ENCODE results near the gene SIK3. TPM values are rescaled to one million over a fixed set of nuclear protein-coding genes. Genes with fewer than 3 reads are reported as not detected.

The SIK3 gene
- total RNA-seq, 1 experiment from 2014 or later, result 31.4 TPM

DNA sequence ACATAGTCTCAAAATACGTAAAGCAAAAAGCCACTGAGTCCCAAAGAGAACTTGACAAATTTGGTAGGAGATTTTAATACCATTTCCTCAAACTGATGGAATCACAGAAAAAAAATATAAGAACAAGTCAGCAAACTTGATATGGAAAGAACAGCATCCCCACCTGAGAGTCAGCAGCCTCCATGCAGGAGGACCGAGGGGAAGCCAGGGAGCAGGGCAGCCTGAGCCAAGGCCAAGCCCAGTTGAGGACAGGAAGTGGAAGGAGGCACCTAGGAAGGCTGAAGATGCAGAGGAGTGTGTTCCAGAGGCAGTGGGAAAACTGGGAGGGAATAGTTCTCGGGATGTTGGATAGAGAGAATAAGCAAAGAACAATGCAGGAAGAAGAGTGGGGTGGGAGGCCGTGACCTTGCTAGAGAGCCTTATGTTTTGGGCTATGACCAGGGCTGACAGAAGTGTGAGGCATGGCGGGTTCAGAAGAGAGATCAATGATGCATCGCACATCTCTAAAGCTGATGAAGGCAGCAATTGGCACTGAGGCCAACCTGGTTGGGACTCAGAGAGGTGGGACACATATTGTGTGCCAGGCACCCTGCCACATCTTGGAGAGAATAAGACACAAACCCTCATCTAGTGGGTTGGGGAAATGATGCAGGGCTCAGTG lies 290.5 kb downstream of the SIK3 start:
- no peaks in the 10 kb centered on the region for H3K27me3 ChIP-seq (ENCODE audit: insufficient read depth, low read length)
- H2AFZ ChIP-seq (ENCODE audit: low read length), result no peak overlapping the region
- no peaks in the 10 kb centered on the region for H3K36me3 Mint-ChIP-seq (ENCODE audit: insufficient read depth in 1 of 3, low read depth in 3 of 3)
- no peak overlapping the region for H3K4me3 Mint-ChIP-seq
- no peak overlapping the region for H3K18ac ChIP-seq (ENCODE audit: insufficient read length, low read depth, low read length)
- H3K9me3 ChIP-seq (ENCODE audit: control insufficient read depth, low read depth, low read length), result no peaks in the 10 kb centered on the region
- H4K8ac ChIP-seq (replicated peaks; ENCODE audit: insufficient read length, low read depth, low read length), result no peak overlapping the region
- H2BK20ac ChIP-seq (ENCODE audit: low read depth, low read length, poor library complexity, severe bottlenecking), result no peak overlapping the region
- no peaks in the 10 kb centered on the region for H3K4me1 Mint-ChIP-seq
- H3K4me2 ChIP-seq (ENCODE audit: insufficient read depth, insufficient read length, low read length), result no peak overlapping the region
- no peaks in the 10 kb centered on the region for H3K23me2 ChIP-seq (ENCODE audit: insufficient read length, low read depth, low read length, poor library complexity, severe bottlenecking)
- no peaks in the 10 kb centered on the region for H3K79me2 ChIP-seq (ENCODE audit: insufficient read depth, low read length)
- no peak overlapping the region for H3K27ac ChIP-seq (ENCODE audit: insufficient read length, low read depth, low read length)
- no peak overlapping the region for H3K23ac ChIP-seq (ENCODE audit: insufficient read length, low read depth, low read length)
- H3K4me1 ChIP-seq (ENCODE audit: insufficient read depth, low read length), result no peaks in the 10 kb centered on the region
- H2BK15ac ChIP-seq (ENCODE audit: low read depth, low read length), result no peak overlapping the region
- TF ChIP-seq, protein P1, sequence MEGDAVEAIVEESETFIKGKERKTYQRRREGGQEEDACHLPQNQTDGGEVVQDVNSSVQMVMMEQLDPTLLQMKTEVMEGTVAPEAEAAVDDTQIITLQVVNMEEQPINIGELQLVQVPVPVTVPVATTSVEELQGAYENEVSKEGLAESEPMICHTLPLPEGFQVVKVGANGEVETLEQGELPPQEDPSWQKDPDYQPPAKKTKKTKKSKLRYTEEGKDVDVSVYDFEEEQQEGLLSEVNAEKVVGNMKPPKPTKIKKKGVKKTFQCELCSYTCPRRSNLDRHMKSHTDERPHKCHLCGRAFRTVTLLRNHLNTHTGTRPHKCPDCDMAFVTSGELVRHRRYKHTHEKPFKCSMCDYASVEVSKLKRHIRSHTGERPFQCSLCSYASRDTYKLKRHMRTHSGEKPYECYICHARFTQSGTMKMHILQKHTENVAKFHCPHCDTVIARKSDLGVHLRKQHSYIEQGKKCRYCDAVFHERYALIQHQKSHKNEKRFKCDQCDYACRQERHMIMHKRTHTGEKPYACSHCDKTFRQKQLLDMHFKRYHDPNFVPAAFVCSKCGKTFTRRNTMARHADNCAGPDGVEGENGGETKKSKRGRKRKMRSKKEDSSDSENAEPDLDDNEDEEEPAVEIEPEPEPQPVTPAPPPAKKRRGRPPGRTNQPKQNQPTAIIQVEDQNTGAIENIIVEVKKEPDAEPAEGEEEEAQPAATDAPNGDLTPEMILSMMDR (conservative IDR thresholded peaks at IDR 0.05), result no peak
- no peak overlapping the region for H3T11ph ChIP-seq (ENCODE audit: low read length)
- H3K79me1 ChIP-seq (ENCODE audit: insufficient read depth, low read depth, low read length, poor library complexity, severe bottlenecking), result no peaks in the 10 kb centered on the region
- no peak overlapping the region for H3K9ac ChIP-seq (ENCODE audit: extremely low read depth, insufficient read length, low read length)
- no peaks in the 10 kb centered on the region; a peak in 1 of 5 replicates for H3K9me3 Mint-ChIP-seq
- H4K91ac ChIP-seq (ENCODE audit: insufficient read length, low read depth, low read length), result no peak overlapping the region
- no peak overlapping the region for H4K5ac ChIP-seq (ENCODE audit: insufficient read length, low read depth, low read length)
- DNase-seq, result no peak
- H3K4ac ChIP-seq (ENCODE audit: low read depth, low read length), result no peak overlapping the region
- H2BK12ac ChIP-seq (ENCODE audit: insufficient read length, low read depth, low read length), result no peak overlapping the region
- no peaks in the 10 kb centered on the region for H4K20me1 ChIP-seq (ENCODE audit: control insufficient read depth, insufficient read depth, insufficient read length)
- no peak overlapping the region for H3K56ac ChIP-seq (ENCODE audit: insufficient read length, low read depth, low read length)
- WGBS (ENCODE audit: extremely low coverage, insufficient read length, low lambda C conversion rate), result no CpG with 5 or more reads among the region's 6 CpGs
- no peak overlapping the region for H3K14ac ChIP-seq (ENCODE audit: insufficient read depth, low read length)
- H2BK5ac ChIP-seq (ENCODE audit: insufficient read length, low read length), result no peak overlapping the region
- H2BK120ac ChIP-seq (ENCODE audit: low read depth, low read length, poor library complexity, severe bottlenecking), result no peak overlapping the region
- peak overlapping the region in 1 of 3 experiments; percentile 12; a peak in 1 of 7 replicates for H3K27ac Mint-ChIP-seq
- H3K27me3 Mint-ChIP-seq (ENCODE audit: low read depth), result peaks cover 4% of the 10 kb centered on the region
- no peak overlapping the region for H2AK5ac ChIP-seq (ENCODE audit: insufficient read length, low read length)
